Liver (tissue), 9 donors: Measurements from ENCODE around the gene UNCX. TPM values are rescaled to one million over a fixed set of nuclear protein-coding genes. Genes with fewer than 3 reads are reported as not detected.

Source experiments
- DNase-seq: peaks from one replicate; pipeline ENCODE4 v3.0.0-alpha.2; 2017; ENCODE audit warnings: low spot score
- H3K27ac ChIP-seq, 2 donors: one replicate each; pipeline ENCODE4 v1.7.0; 2013; ENCODE audit warnings: inconsistent platforms in 2 of 2, low read length in 2 of 2, control low read depth in 1 of 2, low read depth in 1 of 2, mild to moderate bottlenecking in 1 of 2
- H3K27me3 ChIP-seq, 4 donors: one replicate each; pipeline versions ENCODE4 v1.6.1 to v1.7.0; 2013; ENCODE audit warnings: low read length in 3 of 4, inconsistent platforms in 1 of 4, mild to moderate bottlenecking in 1 of 4, moderate library complexity in 1 of 4; ENCODE audit not compliant: control insufficient read depth in 4 of 4, insufficient read depth in 4 of 4
- H3K36me3 ChIP-seq, 4 donors: one replicate each; pipeline versions ENCODE4 v1.6.1 to v1.7.0; 2013; ENCODE audit warnings: low read length in 3 of 4, mild to moderate bottlenecking in 3 of 4, low read depth in 1 of 4, moderate library complexity in 1 of 4; ENCODE audit not compliant: control insufficient read depth in 4 of 4, insufficient read depth in 3 of 4
- H3K4me1 ChIP-seq, 4 donors: one replicate each; pipeline versions ENCODE4 v1.6.1 to v1.7.0; 2013; ENCODE audit warnings: low read length in 3 of 4, mild to moderate bottlenecking in 3 of 4, moderate library complexity in 1 of 4; ENCODE audit not compliant: control insufficient read depth in 4 of 4, insufficient read depth in 4 of 4
- H3K4me3 ChIP-seq, 3 donors: one replicate each; pipeline versions ENCODE4 v1.6.1 to v1.7.0; 2013; ENCODE audit warnings: low read length in 3 of 3, control low read depth in 1 of 3, low read depth in 1 of 3, mild to moderate bottlenecking in 1 of 3
- H3K9ac ChIP-seq, 2 donors: one replicate each; pipeline ENCODE4 v1.7.0; 2013; ENCODE audit warnings: low read length in 2 of 2, mild to moderate bottlenecking in 2 of 2, moderate library complexity in 2 of 2, control low read depth in 1 of 2, low read depth in 1 of 2
- H3K9me3 ChIP-seq, 4 donors: one replicate each; pipeline versions ENCODE4 v1.6.1 to v1.7.0; 2013; ENCODE audit warnings: low read length in 3 of 4; ENCODE audit not compliant: control insufficient read depth in 4 of 4
- FOXA1 ChIP-seq: IDR thresholded peaks from 2 replicates; pipeline ENCODE4 v1.6.1; 2016; ENCODE audit warnings: antibody characterized with exemption
- FOXA2 ChIP-seq: IDR thresholded peaks from 2 replicates; pipeline ENCODE4 v1.6.1; 2016; ENCODE audit warnings: antibody characterized with exemption
- GABPA ChIP-seq, 2 donors: IDR thresholded peaks in 1 of 2; conservative IDR thresholded peaks in 1 of 2; 2 replicates each; pipeline ENCODE4 v1.6.1; 2016; ENCODE audit warnings: antibody characterized with exemption in 2 of 2, mild to moderate bottlenecking in 1 of 2, moderate library complexity in 1 of 2
- HNF4A ChIP-seq, 2 donors: conservative IDR thresholded peaks; 2 replicates each; pipeline ENCODE4 v1.6.1; 2016; ENCODE audit warnings: antibody characterized with exemption in 2 of 2, mild to moderate bottlenecking in 2 of 2
- NR2F2 ChIP-seq: IDR thresholded peaks from 2 replicates; pipeline ENCODE4 v1.6.1; 2016; ENCODE audit warnings: antibody characterized with exemption
- RAD21 ChIP-seq, 2 donors: IDR thresholded peaks; 2 replicates each; pipeline ENCODE4 v1.6.1; 2016; ENCODE audit warnings: antibody characterized with exemption in 2 of 2, mild to moderate bottlenecking in 2 of 2
- REST ChIP-seq: IDR thresholded peaks from 2 replicates; pipeline ENCODE4 v1.6.1; 2016; ENCODE audit warnings: antibody characterized with exemption, mild to moderate bottlenecking
- RXRA ChIP-seq, 2 donors: IDR thresholded peaks; 2 replicates each; pipeline ENCODE4 v1.6.1; 2017 to 2018; ENCODE audit warnings: antibody characterized with exemption in 2 of 2, mild to moderate bottlenecking in 1 of 2
- SP1 ChIP-seq: IDR thresholded peaks from 2 replicates; pipeline ENCODE4 v1.6.1; 2018; ENCODE audit warnings: antibody characterized with exemption, mild to moderate bottlenecking
- TAF1 ChIP-seq: conservative IDR thresholded peaks from 2 replicates; pipeline ENCODE4 v1.6.1; 2016; ENCODE audit warnings: antibody characterized with exemption, mild to moderate bottlenecking
- YY1 ChIP-seq: IDR thresholded peaks from 2 replicates; pipeline ENCODE4 v1.6.1; 2016; ENCODE audit warnings: antibody characterized with exemption, mild to moderate bottlenecking
- WGBS: extraction: QIAGEN DNeasy Blood & Tissue Kit; methylation state at CpG from one replicate; pipeline ENCODE4 v1.1.7; 2013; 5-methylcytosine and 5-hydroxymethylcytosine counted together
- polyA plus RNA-seq, 2 donors: library from polyadenylated mRNA; stranded (reverse) in 1 of 2; unstranded in 1 of 2; fragments of 200-250 nt in 1 of 2; fragments of >200 nt in 1 of 2; fragmentation: Nextera tagmentation in 1 of 2; extraction: Ambion mirVana in 1 of 2; gene quantifications; one replicate each; pipeline versions ENCODE4 v1.2.1 to v1.2.3, GENCODE V29; 2013 to 2015
- total RNA-seq, 2 donors: library from RNA; depleted of rRNA; stranded (reverse); fragments of >200 nt; gene quantifications; one replicate each; pipeline ENCODE4 v1.2.3, GENCODE V29; 2014
- TF ChIP-seq, protein P1 (sequence below): IDR thresholded peaks from 2 replicates; pipeline ENCODE4 v1.6.1; 2016; ENCODE audit warnings: antibody characterized with exemption
- TF ChIP-seq, protein P2 (sequence below): fragments of 150-350 bp; IDR thresholded peaks from 2 replicates; pipeline ENCODE4 v1.5.1; 2017; ENCODE audit warnings: improper control_type of control experiment, low read depth, low read length; ENCODE audit not compliant: missing input control
- TF ChIP-seq, protein P3 (sequence below): IDR thresholded peaks from 2 replicates; pipeline ENCODE4 v1.6.1; 2016; ENCODE audit warnings: antibody characterized with exemption
- TF ChIP-seq, protein P4 (sequence below): IDR thresholded peaks from 2 replicates; pipeline ENCODE4 v1.6.1; 2016; ENCODE audit warnings: antibody characterized with exemption
- donor health status: healthy.
- donor health status: healthy.
- donor health status: healthy.
- donor health status: healthy.
- donor health status: healthy.

UNCX gene
- total and polyA plus RNA-seq, 4 donors, result not detected

DNA sequence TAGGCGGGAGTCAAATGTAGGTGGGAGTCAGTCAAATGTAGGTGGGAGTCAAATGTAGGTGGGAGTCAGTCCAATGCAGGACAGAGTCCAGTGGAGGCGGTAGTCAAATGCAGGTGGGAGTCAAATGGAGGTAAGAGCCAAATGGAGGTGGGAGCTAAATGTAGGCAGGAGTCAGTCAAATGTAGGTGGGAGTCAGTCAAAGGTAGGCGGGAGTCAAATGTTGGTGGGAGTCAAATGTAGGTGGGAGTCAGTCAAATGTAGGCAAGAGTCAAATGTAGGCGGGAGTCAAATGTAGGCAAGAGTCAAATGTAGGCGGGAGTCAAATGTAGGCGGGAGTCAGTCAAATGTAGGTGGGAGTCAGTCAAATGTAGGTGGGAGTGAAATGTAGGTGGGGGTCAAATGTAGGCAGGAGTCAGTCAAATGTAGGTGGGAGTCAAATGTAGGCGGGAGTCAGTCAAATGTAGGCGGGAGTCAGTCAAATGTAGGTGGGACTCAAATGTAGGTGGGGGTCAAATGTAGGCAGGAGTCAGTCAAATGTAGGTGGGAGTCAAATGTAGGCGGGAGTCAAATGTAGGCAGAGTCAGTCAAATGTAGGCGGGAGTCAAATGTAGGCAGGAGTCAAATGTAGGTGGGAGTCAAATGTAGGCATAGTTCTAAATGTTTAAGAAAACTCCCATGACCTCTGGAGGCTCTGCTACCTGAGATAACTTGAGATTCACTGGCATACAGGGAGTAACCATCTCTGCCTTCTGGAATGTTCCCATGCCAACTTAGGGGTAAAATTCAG lies 42.5 kb upstream of the UNCX start (continued):
- TF ChIP-seq REST, result no peak
- TF ChIP-seq YY1, result no peak
- TF ChIP-seq, protein P1, sequence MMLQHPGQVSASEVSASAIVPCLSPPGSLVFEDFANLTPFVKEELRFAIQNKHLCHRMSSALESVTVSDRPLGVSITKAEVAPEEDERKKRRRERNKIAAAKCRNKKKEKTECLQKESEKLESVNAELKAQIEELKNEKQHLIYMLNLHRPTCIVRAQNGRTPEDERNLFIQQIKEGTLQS, result no peak

GRCh38 chr7:1192171-1192676 lies 40.4 kb upstream of the UNCX start:
- no peak for DNase-seq
- H3K9ac ChIP-seq, result no peak overlapping the region
- H3K27me3 ChIP-seq, result peaks cover 0 to 6% (median 0%) of the 10 kb centered on the region in 4 donors
- H3K27ac ChIP-seq, result no peak overlapping the region
- no peak for TF ChIP-seq SP1
- TF ChIP-seq, protein P2, sequence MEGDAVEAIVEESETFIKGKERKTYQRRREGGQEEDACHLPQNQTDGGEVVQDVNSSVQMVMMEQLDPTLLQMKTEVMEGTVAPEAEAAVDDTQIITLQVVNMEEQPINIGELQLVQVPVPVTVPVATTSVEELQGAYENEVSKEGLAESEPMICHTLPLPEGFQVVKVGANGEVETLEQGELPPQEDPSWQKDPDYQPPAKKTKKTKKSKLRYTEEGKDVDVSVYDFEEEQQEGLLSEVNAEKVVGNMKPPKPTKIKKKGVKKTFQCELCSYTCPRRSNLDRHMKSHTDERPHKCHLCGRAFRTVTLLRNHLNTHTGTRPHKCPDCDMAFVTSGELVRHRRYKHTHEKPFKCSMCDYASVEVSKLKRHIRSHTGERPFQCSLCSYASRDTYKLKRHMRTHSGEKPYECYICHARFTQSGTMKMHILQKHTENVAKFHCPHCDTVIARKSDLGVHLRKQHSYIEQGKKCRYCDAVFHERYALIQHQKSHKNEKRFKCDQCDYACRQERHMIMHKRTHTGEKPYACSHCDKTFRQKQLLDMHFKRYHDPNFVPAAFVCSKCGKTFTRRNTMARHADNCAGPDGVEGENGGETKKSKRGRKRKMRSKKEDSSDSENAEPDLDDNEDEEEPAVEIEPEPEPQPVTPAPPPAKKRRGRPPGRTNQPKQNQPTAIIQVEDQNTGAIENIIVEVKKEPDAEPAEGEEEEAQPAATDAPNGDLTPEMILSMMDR, result no peak
- TF ChIP-seq, protein P3, sequence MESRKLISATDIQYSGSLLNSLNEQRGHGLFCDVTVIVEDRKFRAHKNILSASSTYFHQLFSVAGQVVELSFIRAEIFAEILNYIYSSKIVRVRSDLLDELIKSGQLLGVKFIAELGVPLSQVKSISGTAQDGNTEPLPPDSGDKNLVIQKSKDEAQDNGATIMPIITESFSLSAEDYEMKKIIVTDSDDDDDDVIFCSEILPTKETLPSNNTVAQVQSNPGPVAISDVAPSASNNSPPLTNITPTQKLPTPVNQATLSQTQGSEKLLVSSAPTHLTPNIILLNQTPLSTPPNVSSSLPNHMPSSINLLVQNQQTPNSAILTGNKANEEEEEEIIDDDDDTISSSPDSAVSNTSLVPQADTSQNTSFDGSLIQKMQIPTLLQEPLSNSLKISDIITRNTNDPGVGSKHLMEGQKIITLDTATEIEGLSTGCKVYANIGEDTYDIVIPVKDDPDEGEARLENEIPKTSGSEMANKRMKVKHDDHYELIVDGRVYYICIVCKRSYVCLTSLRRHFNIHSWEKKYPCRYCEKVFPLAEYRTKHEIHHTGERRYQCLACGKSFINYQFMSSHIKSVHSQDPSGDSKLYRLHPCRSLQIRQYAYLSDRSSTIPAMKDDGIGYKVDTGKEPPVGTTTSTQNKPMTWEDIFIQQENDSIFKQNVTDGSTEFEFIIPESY, result no peak
- no peak for TF ChIP-seq FOXA2
- no peak for TF ChIP-seq TAF1
- TF ChIP-seq, protein P1, result no peak
- TF ChIP-seq, protein P4, sequence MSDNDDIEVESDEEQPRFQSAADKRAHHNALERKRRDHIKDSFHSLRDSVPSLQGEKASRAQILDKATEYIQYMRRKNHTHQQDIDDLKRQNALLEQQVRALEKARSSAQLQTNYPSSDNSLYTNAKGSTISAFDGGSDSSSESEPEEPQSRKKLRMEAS, result no peak
- no peak for TF ChIP-seq FOXA1
- no peak for TF ChIP-seq RXRA (IDR thresholded peaks at IDR 0.05)
- no peak for TF ChIP-seq NR2F2
- no peak for TF ChIP-seq GABPA (IDR thresholded peaks at IDR 0.05 in 1 of 2, conservative IDR thresholded peaks at IDR 0.05 in 1 of 2)
- TF ChIP-seq HNF4A (conservative IDR thresholded peaks at IDR 0.05), result no peak
- no peak for TF ChIP-seq RAD21 (IDR thresholded peaks at IDR 0.05)
- H3K36me3 ChIP-seq, result no peaks in the 10 kb centered on the region
- H3K9me3 ChIP-seq, result no peaks in the 10 kb centered on the region
- H3K4me3 ChIP-seq, result no peak overlapping the region
- WGBS, result 56% methylated on average over 15 of the region's 15 CpGs
- peaks cover 0 to 3% (median 0%) of the 10 kb centered on the region in 4 donors for H3K4me1 ChIP-seq
